Activated CD8-positive, alpha-beta memory T cell treated with anti-CD3 and anti-CD28 coated beads for 48 hours (primary cell): ENCODE results near the gene BHLHE41.

Experiments
- DNase-seq, 3 experiments: peaks; one replicate each; pipeline ENCODE4 v3.0.0-alpha.2; 2020; ENCODE audit warnings: low read depth in 2 of 3, low spot score in 2 of 3

BHLHE41 gene

DNA sequence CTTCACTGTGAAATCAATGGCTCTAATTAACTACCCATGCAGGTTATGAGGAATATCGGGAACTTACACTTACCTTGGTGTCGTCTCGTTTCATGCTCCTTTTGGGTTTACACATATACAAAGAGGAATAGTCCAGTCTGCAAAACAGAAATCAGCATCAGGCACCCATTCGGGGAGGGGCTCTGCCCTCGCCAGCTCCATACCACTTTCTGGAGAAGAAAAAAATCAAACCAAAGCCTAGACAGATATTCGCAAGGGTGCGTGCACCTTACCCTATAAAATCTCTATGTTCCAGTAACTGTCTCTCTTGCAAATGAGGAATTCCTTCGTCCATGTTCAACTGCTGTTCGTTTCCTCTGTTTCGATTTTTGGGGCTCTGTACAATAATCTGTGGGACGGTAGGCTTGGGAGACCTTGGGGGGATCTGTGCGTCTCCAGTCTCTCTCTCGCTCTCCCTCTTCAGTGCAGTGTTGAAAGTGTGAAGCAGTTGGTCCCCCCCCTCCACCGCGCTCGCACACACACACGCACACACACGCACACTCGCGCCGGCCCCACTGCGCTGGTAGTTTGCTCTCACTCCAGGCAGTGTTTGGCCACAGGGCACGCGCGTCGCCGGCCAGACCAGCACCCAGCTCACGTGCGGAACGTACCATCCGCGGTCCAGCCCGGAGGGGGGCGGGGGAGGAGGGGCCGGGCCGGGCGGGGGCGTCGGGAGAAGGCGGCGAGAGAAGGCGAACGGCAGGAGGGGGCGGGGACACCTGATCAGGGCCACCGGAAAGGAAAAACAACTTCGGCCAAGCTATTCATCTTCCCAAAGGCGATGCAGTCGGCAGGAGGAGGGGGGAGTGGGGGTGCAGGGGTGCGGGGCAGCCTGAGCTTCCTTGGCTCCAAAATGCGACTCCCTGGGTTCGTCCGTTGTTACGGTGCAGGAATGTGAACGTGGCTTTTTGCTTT, at the start of gene BHLHE41:
TSS of gene BHLHE41 (minus strand) at position 592 of the 954 bp plus-strand sequence. CDS start at position 334, 258 bp downstream.
- no peak for DNase-seq

DNA sequence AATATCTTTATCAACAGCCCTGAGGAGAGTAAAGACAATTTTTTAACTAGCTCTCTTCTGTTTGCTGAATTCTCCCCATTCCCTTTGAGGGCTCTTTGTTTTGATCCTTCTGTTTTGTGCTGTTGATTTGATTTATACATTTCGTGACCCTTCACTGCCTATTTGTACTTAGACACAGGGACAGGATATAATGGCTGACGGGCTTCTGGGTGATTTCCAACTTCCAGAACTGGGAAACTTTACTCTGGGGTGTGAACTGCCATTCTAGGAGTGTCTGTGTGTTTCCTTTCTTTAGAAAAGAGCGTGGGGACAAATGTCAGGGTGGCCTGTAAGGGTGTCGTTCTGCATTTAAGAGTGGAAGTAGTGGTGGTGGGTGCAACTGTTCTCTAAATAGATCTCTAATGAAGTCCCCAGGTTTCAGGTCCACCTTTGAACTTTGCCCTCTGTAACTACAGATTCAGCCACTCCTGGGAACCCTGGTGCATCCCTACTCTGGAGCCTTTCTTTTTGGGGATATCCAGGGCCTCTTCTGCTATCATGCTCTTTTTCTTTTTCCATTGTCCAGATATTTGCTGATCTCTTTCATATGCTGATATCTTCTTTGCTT, 48.2 kb upstream of the BHLHE41 start:
- DNase-seq, result no peak

- no peak for DNase-seq
These were observed 47.7 kb upstream of the BHLHE41 start for GRCh38 chr12:26172539-26172938.

GRCh38 chr12:26172013-26172412, 47.2 kb upstream of the BHLHE41 start:
- DNase-seq, result no peak

- no peak for DNase-seq
These were observed 39.3 kb upstream of the BHLHE41 start for GRCh38 chr12:26164118-26164517.

GRCh38 chr12:26162905-26163304, 38.1 kb upstream of the BHLHE41 start:
- DNase-seq, result no peak

DNA sequence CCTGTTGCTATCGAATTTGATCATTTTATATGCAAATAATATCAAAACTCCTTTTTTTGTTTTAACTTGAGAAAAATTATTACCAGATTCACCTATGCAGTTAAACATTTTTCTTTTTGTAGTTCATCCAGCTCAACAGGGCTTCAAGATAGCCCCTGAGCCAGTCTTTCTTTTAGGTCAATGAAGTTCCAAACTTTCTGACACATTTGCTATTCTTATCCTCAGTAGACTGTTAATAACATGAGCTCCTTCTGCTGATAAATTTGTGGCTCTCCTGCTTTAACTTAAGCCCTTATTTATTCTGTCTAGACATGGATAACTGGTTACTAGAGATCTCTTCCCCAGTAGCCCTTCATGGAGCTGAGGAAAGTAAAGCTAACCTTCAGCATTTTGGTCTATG, 37.3 kb upstream of the BHLHE41 start:
- DNase-seq, result no peak

DNA sequence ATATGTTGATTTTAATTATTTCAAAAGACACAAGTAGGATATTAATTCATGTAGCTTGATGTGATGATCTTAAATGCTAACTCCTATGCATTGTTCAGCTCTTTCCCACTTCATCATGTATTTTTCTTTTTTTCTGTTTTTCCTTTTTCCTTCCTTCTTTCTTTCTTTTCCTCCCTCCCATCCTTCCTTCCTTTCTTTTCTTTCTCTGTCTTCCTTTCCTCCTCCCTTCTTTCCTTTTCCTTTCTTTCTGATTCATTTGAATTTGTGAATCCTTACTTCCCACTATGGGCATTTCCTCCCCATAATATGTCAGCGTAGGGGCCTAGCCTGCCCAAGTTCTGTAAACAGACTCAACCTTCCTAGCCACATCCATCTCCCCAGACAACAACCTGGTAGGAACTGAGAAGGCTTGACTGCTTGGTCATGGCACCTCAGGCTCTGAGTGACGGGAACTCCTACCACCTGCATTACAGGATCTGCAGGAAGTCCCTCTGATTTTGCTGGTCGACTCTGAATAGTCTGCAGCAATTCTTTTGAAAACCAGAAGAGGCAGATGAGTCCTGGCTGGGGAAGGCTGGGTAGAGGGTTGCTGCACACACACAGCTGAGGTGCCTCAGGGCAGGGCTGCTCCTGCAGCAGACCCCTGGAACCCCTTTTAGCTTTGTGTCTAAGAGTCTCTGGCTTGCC, 33.4 kb upstream of the BHLHE41 start:
- no peak for DNase-seq

- DNase-seq, result no peak
These were observed 32.2 kb upstream of the BHLHE41 start for GRCh38 chr12:26157001-26157400.

GRCh38 chr12:26156201-26156871, 31.5 kb upstream of the BHLHE41 start:
- no peak for DNase-seq

- no peak for DNase-seq
These were observed 28.8 kb upstream of the BHLHE41 start for GRCh38 chr12:26153421-26154154.

- DNase-seq, result no peak
These were observed 27.8 kb upstream of the BHLHE41 start for GRCh38 chr12:26152507-26153102.

DNA sequence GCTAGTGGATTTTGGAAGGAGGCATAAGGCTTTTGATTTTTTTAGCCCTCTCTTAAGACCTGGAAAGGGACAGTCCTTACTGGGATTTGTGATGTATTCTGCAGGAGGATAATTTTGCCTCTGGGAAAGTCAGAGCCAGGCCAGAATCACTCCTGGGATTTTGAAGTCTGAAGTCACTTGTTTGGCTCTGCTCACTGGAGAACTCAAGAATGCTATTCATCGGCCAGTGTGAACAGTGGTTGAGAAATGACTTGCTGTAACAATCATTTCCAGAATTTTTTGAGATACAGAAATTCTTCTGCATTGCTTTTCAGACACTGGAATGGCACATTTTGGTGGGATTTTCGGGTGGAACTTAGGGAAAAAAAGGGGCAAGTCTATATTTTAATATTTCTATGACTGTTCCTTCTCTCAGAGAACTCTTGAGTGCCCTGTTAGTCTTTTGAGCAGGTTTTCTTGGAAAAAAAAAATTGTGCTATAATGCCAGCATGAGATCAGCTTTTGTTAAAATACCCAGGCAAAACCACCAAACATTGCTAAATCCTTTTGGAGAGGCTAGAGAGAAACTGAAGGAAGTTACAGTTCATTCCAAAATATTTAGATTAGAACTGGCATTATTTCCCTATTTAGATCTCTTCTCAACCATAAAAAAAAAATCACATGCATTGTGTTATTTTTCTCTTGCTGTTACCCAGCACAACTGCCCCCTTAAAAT, 26.1 kb upstream of the BHLHE41 start:
- no peak for DNase-seq

- DNase-seq, result no peak
These were observed 25.2 kb upstream of the BHLHE41 start for GRCh38 chr12:26149968-26150500.

DNA sequence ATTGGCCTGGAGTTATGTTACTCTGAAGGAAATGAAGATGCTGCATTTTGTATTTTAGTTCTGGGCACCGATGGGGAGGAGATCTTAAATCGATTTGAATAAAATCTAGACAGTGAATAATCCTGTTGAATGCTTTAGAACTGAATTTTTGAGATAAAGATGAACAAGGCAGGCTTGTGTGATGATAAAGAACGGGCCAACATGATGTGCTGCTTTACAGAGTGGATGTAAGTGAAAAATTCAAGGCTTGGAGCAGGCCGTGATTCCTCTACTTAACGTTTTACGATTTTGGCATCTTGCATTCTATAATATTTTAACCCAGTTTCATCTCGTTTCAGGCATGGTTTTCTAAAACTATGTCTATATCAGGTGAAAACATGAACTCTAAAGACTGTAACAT, 23.5 kb upstream of the BHLHE41 start:
- DNase-seq, result no peak

DNA sequence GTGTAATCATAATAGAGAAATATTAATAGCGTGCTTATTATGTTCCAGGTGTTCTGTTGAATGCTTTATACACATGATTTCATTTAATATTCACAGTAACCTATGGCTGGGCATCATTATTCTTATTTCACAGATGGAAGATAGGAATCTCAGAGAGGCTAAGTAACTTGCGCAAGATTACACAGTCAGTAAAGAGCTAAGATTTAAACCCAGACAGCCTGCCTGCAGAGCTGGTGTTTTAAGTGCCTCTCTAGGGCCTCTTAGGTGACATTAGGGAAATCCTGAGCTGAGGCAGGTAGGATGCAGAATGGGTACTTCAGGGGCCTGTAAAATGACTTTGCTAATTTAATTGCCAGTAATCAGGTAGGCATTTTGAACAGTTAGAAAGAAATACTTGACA, 18.5 kb upstream of the BHLHE41 start:
- DNase-seq, result no peak

DNA sequence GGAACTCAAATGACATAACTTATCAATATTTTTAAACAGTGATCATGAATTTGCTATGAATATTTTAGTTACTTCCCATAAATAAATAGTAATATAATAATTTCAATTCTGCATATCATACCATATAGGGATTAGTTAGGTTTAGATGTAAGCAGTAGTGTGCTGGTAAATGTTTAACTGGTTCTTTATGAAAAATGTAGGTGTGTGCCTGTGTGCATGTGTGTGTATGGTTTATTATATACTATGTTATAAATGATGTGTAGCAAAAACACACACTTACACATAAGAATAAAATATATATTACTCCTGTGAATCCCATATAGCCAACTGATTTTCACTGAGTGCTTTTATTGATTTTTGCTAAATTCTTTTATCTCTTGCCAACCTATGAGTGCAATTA, 14.0 kb upstream of the BHLHE41 start:
- DNase-seq, result no peak

GRCh38 chr12:26136688-26137087, 11.9 kb upstream of the BHLHE41 start:
- DNase-seq, result no peak

DNA sequence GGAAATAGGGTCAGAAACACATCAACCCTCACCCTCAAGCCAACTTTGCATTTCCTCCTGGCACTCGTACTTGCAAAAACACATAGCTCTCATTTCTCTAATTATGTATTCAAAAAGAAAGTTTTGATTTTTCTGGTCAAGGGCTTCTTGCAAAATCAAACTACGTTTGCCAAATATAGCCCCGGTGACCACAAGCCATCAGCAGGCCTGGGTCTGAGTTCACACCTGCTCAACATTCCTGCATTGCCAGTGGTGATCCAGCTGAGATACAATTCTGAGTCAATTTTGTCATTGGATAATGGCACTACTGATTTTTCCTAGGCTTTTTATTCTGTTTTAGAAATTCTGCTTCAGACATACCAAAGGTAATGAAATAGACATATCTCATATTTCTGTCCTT, 10.7 kb upstream of the BHLHE41 start:
- no peak for DNase-seq
